Ovary (tissue), 9 donors: ENCODE results near the gene FAM193B. TPM values are rescaled to one million over a fixed set of nuclear protein-coding genes. Genes with fewer than 3 reads are reported as not detected.

Experiments
- DNase-seq, 5 donors: peaks; one replicate each; pipeline ENCODE4 v3.0.0-alpha.2; 2019 to 2020
- H3K27ac ChIP-seq, 2 donors: fragments of 200-600 bp; one replicate each; pipeline versions ENCODE4 v1.5.1 to v1.8.0; 2019 to 2022
- H3K27me3 ChIP-seq: fragments of 200-600 bp; one replicate; pipeline ENCODE4 v1.8.0; 2022
- H3K36me3 ChIP-seq: fragments of 200-600 bp; sonication (generic); one replicate; pipeline ENCODE4 v1.5.1; 2019
- H3K4me1 ChIP-seq: one replicate; pipeline ENCODE4 v1.8.1; 2013; ENCODE audit warnings: mild to moderate bottlenecking, moderate library complexity; ENCODE audit not compliant: insufficient read depth
- H3K4me3 ChIP-seq: fragments of 200-600 bp; sonication (generic); one replicate; pipeline ENCODE4 v1.5.1; 2017
- H3K9me3 ChIP-seq, 2 donors: fragments of 200-600 bp in 1 of 2; sonication (generic) in 1 of 2; one replicate each; pipeline versions ENCODE4 v1.5.1 to v1.8.1; 2013 to 2019; ENCODE audit warnings: mild to moderate bottlenecking in 1 of 2, moderate library complexity in 1 of 2
- CTCF ChIP-seq, 3 donors: fragments of 450-650 bp in 2 of 3; fragments of 200-600 bp in 1 of 3; IDR thresholded peaks; one replicate each; pipeline versions ENCODE4 v1.5.1 to v1.8.0; 2016 to 2022; ENCODE audit warnings: antibody characterized with exemption in 3 of 3, mild to moderate bottlenecking in 1 of 3
- EP300 ChIP-seq: sonication (generic); formaldehyde crosslinking; IDR thresholded peaks from one replicate; pipeline ENCODE4 v1.6.1; 2017; ENCODE audit warnings: antibody characterized with exemption
- POLR2A ChIP-seq: fragments of 450-650 bp; IDR thresholded peaks from one replicate; pipeline ENCODE4 v1.6.1; 2017; ENCODE audit warnings: antibody characterized with exemption, mild to moderate bottlenecking, moderate library complexity
- WGBS, 3 donors: extraction: QIAGEN DNeasy Blood & Tissue Kit in 1 of 3; methylation state at CpG; one replicate each; pipeline versions ENCODE4 v1.1.5 to v1.1.7; 2013 to 2017; 5-methylcytosine and 5-hydroxymethylcytosine counted together
- intact Hi-C, 4 donors: fragments of 100-400 bp; cut with DNase I; formaldehyde crosslinking; loops; one replicate each; pipeline versions ENCODE4 v1.11.0 to v1.15.1; 2022 to 2023
- polyA plus RNA-seq, 2 donors: library from polyadenylated mRNA; stranded (reverse); fragments of 200-250 nt in 1 of 2; fragments of 350-450 nt in 1 of 2; fragmentation: Illumina TruSeq in 1 of 2; extraction: RNeasy Lipid Tissue Mini Kit (QIAGEN cat#74804) in 1 of 2; gene quantifications; one replicate each; pipeline ENCODE4 v1.2.3, GENCODE V29; 2013 to 2014
- total RNA-seq, 7 donors: library from RNA; depleted of rRNA in 2 of 7; stranded (reverse); fragments of >200 nt in 2 of 7; fragmentation: NEBNext Ultra II Directional in 3 of 7; extraction: Animal tissue kit (Norgen Biotek cat#: 25700) in 3 of 7; gene quantifications; one replicate each; pipeline versions ENCODE4 v1.1.0 to v1.2.4, GENCODE V29; 2016 to 2023
- donor health status: DM: no; HTN: no; CAD: no; lungs with moderate emphysema.
- donor health status: DM: no; HTN: no; CAD: no.
- donor health status: Bipolar disorder and iron deficiency.
- donor health status: DM: yes; HTN: yes; CAD: no.
- donor health status: DM: no; HTN: no; CAD: no.
- donor health status: DM: yes; HTN: yes; CAD: no.

The FAM193B gene
- total and polyA plus RNA-seq, 9 donors = 14.8 to 77.6 (median 64.3) TPM

- TF ChIP-seq POLR2A = no peak
- no peak for TF ChIP-seq EP300
- TF ChIP-seq CTCF (IDR thresholded peaks at IDR 0.05) = no peak
- H3K4me3 ChIP-seq = no peak overlapping the region
- peak; percentile 76 to 90 (median 83) for DNase-seq
- intact Hi-C loops = no loop called here
- peaks cover 19% of the 10 kb centered on the region for H3K4me1 ChIP-seq
- H3K36me3 ChIP-seq = no peaks in the 10 kb centered on the region
- H3K9me3 ChIP-seq = no peaks in the 10 kb centered on the region
- peak overlapping the region; percentile 13 to 36 for H3K27ac ChIP-seq
- 21 to 22% (median 21%) methylated on average over 18 of the region's 18 CpGs for WGBS, 3 donors
- H3K27me3 ChIP-seq = no peaks in the 10 kb centered on the region
Observed at GRCh38 chr5:177478711-177479646, 75.4 kb downstream of the FAM193B start.

GRCh38 chr5:177477701-177478477, 76.5 kb downstream of the FAM193B start:
- peak overlapping the region; percentile 3 to 36 for H3K27ac ChIP-seq
- peaks cover 20% of the 10 kb centered on the region for H3K4me1 ChIP-seq

GRCh38 chr5:177476531-177477233, 77.7 kb downstream of the FAM193B start:
- no peaks in the 10 kb centered on the region for H3K36me3 ChIP-seq
- TF ChIP-seq EP300 (no peak), POLR2A (no peak), CTCF (IDR thresholded peaks at IDR 0.05) (no peak)
- H3K27ac ChIP-seq = peak overlapping the region in 1 of 2 donors; percentile 30
- H3K4me1 ChIP-seq = peaks cover 28% of the 10 kb centered on the region
- no peak overlapping the region for H3K4me3 ChIP-seq
- intact Hi-C loops = no loop called here
- 68 to 71% (median 71%) methylated on average over 18 of the region's 18 CpGs for WGBS, 3 donors
- peak in 1 of 5 donors; percentile 59 for DNase-seq
- H3K9me3 ChIP-seq = no peaks in the 10 kb centered on the region
- no peaks in the 10 kb centered on the region for H3K27me3 ChIP-seq

More at GRCh38 chr5:177477701-177478477, 76.5 kb downstream of the FAM193B start:
- Histone ChIP-seq H3K27me3 (no peaks in the 10 kb centered on the region), H3K9me3 (no peaks in the 10 kb centered on the region), H3K36me3 (no peaks in the 10 kb centered on the region), H3K4me3 (no peak overlapping the region)
- TF ChIP-seq POLR2A = no peak
- TF ChIP-seq CTCF (IDR thresholded peaks at IDR 0.05) = no peak
- no peak for TF ChIP-seq EP300
- DNase-seq = no peak
- 90 to 94% (median 92%) methylated on average over 10 to 13 of the region's 13 CpGs for WGBS, 3 donors
- intact Hi-C loops = no loop called here
